ENCODE results near the gene AP5S1. TPM values are rescaled to one million over a fixed set of nuclear protein-coding genes. Genes with fewer than 3 reads are reported as not detected.

The AP5S1 gene, protein sequence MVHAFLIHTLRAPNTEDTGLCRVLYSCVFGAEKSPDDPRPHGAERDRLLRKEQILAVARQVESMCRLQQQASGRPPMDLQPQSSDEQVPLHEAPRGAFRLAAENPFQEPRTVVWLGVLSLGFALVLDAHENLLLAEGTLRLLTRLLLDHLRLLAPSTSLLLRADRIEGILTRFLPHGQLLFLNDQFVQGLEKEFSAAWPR
- 27.3 TPM for polyA plus RNA-seq (2012; ENCODE audit: insufficient read depth, insufficient read length, low read depth)

DNA sequence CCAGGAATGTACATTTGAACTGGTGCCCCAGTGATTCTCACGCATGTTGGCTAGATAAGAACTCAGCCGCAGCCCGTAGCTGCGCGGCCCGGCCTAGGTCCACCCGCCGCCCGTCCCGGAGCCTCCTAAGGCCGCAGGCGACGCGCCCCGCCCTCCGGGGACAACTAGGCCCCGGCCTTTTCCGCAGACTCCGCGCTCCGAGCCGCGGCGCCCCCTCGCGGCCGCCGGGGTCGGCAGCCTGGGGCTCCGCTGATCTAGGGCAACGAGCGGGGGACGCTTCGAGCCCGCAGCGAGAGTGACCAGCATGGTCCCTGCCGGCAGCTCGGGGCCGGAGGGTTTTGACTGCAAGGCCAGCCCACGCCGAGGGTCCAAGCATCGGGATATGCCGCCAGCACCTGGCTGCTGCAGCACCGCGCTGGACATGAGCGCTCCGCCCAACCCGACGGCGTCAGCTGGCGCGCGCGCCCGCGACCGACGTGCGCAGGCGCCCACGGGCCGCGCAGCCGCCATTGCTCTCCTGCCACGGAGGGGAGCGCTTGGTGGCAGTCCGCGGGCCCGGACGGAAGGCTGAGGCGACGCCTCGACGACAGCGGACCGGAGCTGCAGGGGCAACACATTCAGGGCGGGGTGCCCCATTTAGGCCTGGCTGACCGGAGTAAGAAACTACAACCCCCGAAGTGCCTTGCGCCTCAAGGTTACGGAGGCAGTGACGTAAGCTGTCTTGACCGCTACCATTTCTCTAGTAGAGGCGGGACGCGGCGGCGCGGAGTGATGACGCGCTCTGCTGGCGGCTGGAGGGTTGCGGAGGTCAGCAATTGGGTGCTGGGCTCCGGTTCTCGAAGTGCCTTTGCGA, at the start of gene AP5S1:
TSS of gene AP5S1 (plus strand) at position 500 of the 853 bp plus-strand sequence. CDS start 1,571 bp downstream, outside the sequence.
- no peaks in the 10 kb centered on the region for H3K27me3 ChIP-seq
- TF ChIP-seq, protein P1, sequence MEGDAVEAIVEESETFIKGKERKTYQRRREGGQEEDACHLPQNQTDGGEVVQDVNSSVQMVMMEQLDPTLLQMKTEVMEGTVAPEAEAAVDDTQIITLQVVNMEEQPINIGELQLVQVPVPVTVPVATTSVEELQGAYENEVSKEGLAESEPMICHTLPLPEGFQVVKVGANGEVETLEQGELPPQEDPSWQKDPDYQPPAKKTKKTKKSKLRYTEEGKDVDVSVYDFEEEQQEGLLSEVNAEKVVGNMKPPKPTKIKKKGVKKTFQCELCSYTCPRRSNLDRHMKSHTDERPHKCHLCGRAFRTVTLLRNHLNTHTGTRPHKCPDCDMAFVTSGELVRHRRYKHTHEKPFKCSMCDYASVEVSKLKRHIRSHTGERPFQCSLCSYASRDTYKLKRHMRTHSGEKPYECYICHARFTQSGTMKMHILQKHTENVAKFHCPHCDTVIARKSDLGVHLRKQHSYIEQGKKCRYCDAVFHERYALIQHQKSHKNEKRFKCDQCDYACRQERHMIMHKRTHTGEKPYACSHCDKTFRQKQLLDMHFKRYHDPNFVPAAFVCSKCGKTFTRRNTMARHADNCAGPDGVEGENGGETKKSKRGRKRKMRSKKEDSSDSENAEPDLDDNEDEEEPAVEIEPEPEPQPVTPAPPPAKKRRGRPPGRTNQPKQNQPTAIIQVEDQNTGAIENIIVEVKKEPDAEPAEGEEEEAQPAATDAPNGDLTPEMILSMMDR (IDR thresholded peaks at IDR 0.05; ENCODE audit: low read depth, low read length) = peak; percentile 83
- peaks cover 8% of the 10 kb centered on the region for H3K36me3 ChIP-seq
- H3K4me3 ChIP-seq (ENCODE audit: low read depth, low read length) = peak within 1 kb of the TSS; percentile 78
- DNase-seq = peak; percentile 98
- H3K4me1 ChIP-seq = peaks cover 15% of the 10 kb centered on the region
- no peaks in the 10 kb centered on the region for H3K9me3 ChIP-seq

- Histone ChIP-seq H3K27me3 (no peaks in the 10 kb centered on the region), H3K9me3 (no peaks in the 10 kb centered on the region), H3K4me3 (ENCODE audit: low read depth, low read length) (no peak overlapping the region), H3K4me1 (peaks cover 4% of the 10 kb centered on the region), H3K36me3 (no peaks in the 10 kb centered on the region)
- no peak for DNase-seq
- TF ChIP-seq, protein P1 (IDR thresholded peaks at IDR 0.05; ENCODE audit: low read depth, low read length) = no peak
Observed at GRCh38 chr20:3771552-3772058, 48.7 kb upstream of the AP5S1 start.

GRCh38 chr20:3775457-3776108, 44.8 kb upstream of the AP5S1 start:
- no peak for DNase-seq
- no peaks in the 10 kb centered on the region for H3K4me1 ChIP-seq
- TF ChIP-seq, protein P1 (IDR thresholded peaks at IDR 0.05; ENCODE audit: low read depth, low read length) = no peak
- H3K36me3 ChIP-seq = no peaks in the 10 kb centered on the region
- peaks cover 7% of the 10 kb centered on the region for H3K27me3 ChIP-seq
- no peak overlapping the region for H3K4me3 ChIP-seq (ENCODE audit: low read depth, low read length)
- no peaks in the 10 kb centered on the region for H3K9me3 ChIP-seq

DNA sequence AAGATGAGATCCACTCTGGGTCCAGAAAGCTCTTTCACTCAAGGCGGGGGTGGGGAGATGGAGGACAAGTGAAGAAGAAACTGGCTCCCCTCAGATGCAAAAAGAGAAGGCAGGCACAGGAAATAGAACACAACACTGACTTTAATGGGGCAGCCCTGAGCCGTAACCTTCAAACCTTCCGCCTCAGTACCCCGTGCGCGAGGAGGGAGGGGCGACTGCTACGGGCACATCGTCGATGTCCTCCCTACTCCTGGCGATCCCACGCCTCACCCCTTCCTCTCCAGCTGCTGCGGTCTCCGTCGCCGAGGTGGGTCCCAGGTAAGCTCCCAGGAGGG, 43.0 kb upstream of the AP5S1 start:
- DNase-seq = no peak
- no peaks in the 10 kb centered on the region for H3K9me3 ChIP-seq
- TF ChIP-seq, protein P1 (IDR thresholded peaks at IDR 0.05; ENCODE audit: low read depth, low read length) = no peak
- no peaks in the 10 kb centered on the region for H3K36me3 ChIP-seq
- H3K4me1 ChIP-seq = no peaks in the 10 kb centered on the region
- peak overlapping the region; percentile 60 for H3K4me3 ChIP-seq (ENCODE audit: low read depth, low read length)
- H3K27me3 ChIP-seq = peaks cover 7% of the 10 kb centered on the region

DNA sequence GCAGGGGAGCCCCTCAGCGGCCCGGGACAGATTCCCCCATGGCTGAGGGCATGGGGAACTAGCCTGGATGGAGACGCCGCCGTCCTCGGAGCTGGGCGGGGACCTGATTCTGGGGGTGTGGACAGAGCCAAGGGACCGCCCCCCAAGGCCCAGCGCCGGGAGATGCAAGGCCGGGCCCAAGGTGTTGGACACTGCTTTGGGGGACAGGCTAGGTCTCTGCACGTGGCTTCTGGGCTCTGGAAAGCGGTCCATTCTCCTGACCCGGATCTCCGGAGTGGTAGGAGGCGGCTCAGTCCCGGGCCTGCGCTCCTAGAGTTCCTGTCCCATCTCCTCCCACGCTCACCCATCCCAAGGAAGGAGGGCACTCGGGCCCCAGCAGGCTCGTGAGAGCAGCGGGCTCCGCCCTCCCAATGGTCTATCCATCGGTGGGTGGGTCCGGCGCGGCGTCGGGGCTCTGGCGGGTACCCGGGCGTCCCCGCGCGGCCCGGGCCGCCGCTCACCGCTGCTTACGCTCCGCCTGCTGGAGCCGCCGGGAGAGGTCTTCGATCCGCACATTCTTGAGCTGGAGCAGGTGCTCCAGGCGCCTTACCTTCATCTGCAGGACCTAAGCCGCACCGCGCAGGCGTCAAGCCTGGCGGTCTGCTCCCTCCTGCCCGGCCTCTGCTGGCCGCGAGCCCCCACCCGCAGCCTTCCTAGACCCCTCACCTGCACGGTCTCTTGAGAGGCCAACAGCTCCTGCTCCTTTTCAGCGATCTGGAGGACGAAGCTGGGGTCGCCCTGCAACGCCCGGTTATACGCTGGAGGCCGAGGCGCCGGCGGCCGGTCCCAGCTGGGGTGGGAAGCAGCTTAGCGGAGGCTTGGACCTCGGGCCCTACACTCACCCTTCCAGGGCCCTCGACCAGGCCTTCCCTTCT, 42.4 kb upstream of the AP5S1 start:
- TF ChIP-seq, protein P1 (IDR thresholded peaks at IDR 0.05; ENCODE audit: low read depth, low read length) = no peak
- H3K9me3 ChIP-seq = no peaks in the 10 kb centered on the region

More for the DNA sequence above, 42.4 kb upstream of the AP5S1 start:
- Histone ChIP-seq H3K4me3 (ENCODE audit: low read depth, low read length) (peak overlapping the region; percentile 60), H3K27me3 (peaks cover 7% of the 10 kb centered on the region), H3K36me3 (no peaks in the 10 kb centered on the region), H3K4me1 (no peaks in the 10 kb centered on the region)
- DNase-seq = peak; percentile 67

All from BE2C (cell line).